Fibroblast of the aortic adventitia (primary cell): Measurements from ENCODE around the gene ARHGEF40. TPM values are rescaled to one million over a fixed set of nuclear protein-coding genes. Genes with fewer than 3 reads are reported as not detected.

Source experiments
- DNase-seq: peaks from one replicate; pipeline ENCODE4 v3.0.0-alpha.2; 2010; ENCODE audit warnings: low read depth
- H3K4me3 ChIP-seq: 2 replicates; pipeline ENCODE4 v1.5.1; 2011; ENCODE audit warnings: low read depth, mild to moderate bottlenecking, control low read depth, low read length, moderate library complexity
- CTCF ChIP-seq: IDR thresholded peaks from 2 replicates; pipeline ENCODE4 v1.5.1; 2011; ENCODE audit warnings: mild to moderate bottlenecking, low read length, control low read depth, inconsistent platforms; ENCODE audit not compliant: insufficient read depth
- total RNA-seq: library from RNA; depleted of rRNA; stranded (reverse); fragments of >200 nt; gene quantifications from 2 replicates; pipeline ENCODE4 v1.2.3, GENCODE V29; 2012; ENCODE audit warnings: low replicate concordance

Gene ARHGEF40
- total RNA-seq, 1 donor, result 47.4 TPM

- H3K4me3 ChIP-seq, result no peak overlapping the region
- TF ChIP-seq CTCF, result peak; percentile 40
- DNase-seq, result no peak
These were observed 23.9 kb downstream of the ARHGEF40 start for GRCh38 chr14:21093769-21094681.

- no peak for TF ChIP-seq CTCF
- no peak overlapping the region for H3K4me3 ChIP-seq
- DNase-seq, result peak; percentile 39
These were observed 25.5 kb downstream of the ARHGEF40 start for GRCh38 chr14:21095430-21096205.

GRCh38 chr14:21096438-21096837 is 26.3 kb downstream of the ARHGEF40 start:
- DNase-seq, result no peak

GRCh38 chr14:21096978-21097635 is 27.0 kb downstream of the ARHGEF40 start:
- DNase-seq, result no peak
- TF ChIP-seq CTCF, result no peak
- peak overlapping the region; percentile 41 for H3K4me3 ChIP-seq

More at GRCh38 chr14:21096438-21096837, 26.3 kb downstream of the ARHGEF40 start:
- no peak overlapping the region for H3K4me3 ChIP-seq
- TF ChIP-seq CTCF, result no peak

- DNase-seq, result no peak
- H3K4me3 ChIP-seq, result peak overlapping the region; percentile 41
- TF ChIP-seq CTCF, result no peak
These were observed 27.6 kb downstream of the ARHGEF40 start for GRCh38 chr14:21097636-21098075.

GRCh38 chr14:21098076-21098891 is 28.2 kb downstream of the ARHGEF40 start, which contains the start of gene ZNF219:
Gene ZNF219 (minus strand): TSS chr14:21098655. CDS start chr14:21093591, 5,064 bp downstream.
- peak; percentile 50 for DNase-seq
- H3K4me3 ChIP-seq, result peak within 1 kb of the TSS; percentile 72
- peak; percentile 9 for TF ChIP-seq CTCF
